ENCODE results near the gene UBXN4. TPM values are rescaled to one million over a fixed set of nuclear protein-coding genes. Genes with fewer than 3 reads are reported as not detected.
A peak's percentile ranks its signal among the peaks of the same experiment; 100 is the strongest.
"Not testable (repeated sequence)": the region's sequence is repeated elsewhere in the genome, so short reads cannot be mapped to it uniquely, and the experiment has no call there.

UBXN4 gene, protein sequence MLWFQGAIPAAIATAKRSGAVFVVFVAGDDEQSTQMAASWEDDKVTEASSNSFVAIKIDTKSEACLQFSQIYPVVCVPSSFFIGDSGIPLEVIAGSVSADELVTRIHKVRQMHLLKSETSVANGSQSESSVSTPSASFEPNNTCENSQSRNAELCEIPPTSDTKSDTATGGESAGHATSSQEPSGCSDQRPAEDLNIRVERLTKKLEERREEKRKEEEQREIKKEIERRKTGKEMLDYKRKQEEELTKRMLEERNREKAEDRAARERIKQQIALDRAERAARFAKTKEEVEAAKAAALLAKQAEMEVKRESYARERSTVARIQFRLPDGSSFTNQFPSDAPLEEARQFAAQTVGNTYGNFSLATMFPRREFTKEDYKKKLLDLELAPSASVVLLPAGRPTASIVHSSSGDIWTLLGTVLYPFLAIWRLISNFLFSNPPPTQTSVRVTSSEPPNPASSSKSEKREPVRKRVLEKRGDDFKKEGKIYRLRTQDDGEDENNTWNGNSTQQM
- 153 TPM for total RNA-seq (ENCODE audit: insufficient read depth, low replicate concordance)

DNA sequence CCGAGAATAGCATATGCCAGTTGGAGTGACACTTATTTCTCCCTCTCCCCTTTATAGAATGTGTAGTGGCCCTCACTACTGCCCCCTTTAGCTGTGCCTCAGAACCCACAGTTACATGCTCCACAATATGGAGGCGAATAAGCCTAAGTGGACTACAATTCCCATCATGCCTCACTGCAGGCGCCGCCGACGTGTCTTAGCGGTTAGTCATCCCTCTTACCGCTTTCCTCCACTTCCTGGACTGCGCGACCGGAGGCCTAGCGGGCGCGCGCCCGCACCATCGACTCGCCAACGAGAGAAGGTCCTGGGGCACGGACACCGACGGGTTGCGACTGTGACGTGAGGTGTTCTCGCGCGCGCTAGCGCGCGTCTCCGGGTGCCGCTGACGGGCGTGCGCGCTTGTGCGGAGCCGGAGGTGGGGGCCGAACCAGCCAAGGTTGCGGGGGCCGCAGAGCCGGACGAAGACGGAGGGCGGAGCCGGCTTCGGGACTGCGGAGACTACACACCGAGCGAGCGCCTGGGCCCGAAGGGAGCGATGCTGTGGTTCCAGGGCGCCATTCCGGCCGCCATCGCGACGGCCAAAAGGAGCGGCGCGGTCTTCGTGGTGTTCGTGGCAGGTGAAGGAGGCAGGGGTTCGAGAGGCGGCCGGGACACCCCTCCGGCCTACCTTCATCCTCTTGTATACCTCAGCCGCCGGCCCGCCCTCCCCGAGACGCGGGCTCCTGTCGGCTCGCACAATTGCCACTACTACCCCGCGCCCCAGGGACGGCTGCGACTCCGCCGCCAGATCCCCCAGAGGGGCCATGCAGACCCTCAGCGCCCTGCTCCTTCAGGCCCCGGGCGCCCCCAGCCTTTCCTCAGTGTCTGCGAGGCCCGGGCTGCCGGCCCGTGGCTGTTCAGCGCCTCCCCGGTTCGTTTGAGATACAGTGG, at the start of gene UBXN4:
TSS of gene UBXN4 (plus strand) at position 461 of the 930 bp plus-strand sequence. CDS start at position 536, 75 bp downstream.
- DNase-seq (ENCODE audit: low spot score), result peak; percentile 99

GRCh38 chr2:135694711-135695110, 46.9 kb upstream of the UBXN4 start:
- DNase-seq (ENCODE audit: low spot score), result no peak

DNA sequence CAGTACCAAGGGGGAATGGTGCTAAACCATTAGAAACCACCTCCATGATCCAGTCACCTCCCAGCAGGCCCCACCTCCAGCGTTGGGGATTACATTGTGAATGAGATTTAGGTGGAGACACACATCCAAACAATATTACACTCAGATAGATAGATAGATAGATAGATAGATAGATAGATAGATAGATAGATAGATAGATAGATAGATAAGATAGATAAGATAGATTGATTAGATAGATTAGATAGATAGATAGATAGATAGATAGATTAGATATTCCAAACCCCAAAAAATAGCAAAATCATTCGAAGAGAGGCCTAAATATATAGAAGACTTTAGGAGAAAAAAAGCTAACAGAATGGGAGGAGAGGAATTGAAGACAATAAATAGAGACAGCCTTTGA, 42.8 kb upstream of the UBXN4 start:
- DNase-seq (ENCODE audit: low spot score), result no peak

- no peak for DNase-seq (ENCODE audit: low spot score)
Observed at GRCh38 chr2:135701442-135701841, 40.2 kb upstream of the UBXN4 start.

GRCh38 chr2:135703300-135703699, 38.4 kb upstream of the UBXN4 start:
- DNase-seq (ENCODE audit: low spot score), result no peak

- not testable (repeated sequence) for DNase-seq (ENCODE audit: low spot score)
Observed at GRCh38 chr2:135704075-135704474, 37.6 kb upstream of the UBXN4 start.

DNA sequence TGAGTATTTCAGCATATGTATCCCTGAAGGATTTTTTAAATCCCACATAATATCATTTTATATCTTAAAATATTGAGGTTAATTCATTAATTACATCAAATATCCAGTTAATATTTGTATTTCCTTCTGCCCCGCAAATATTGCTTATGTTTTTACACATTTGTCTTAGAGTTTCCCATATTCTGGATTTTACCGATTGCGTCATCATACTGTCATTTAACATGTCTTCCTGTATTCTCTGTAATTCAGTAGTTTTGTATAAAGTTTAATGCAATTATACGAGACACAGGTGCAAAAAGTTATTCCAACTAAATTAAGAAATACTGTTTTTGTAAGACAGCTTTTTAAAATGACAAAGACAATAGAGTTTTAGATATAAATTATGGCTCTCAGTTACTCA, 33.5 kb upstream of the UBXN4 start:
- DNase-seq (ENCODE audit: low spot score), result no peak

DNA sequence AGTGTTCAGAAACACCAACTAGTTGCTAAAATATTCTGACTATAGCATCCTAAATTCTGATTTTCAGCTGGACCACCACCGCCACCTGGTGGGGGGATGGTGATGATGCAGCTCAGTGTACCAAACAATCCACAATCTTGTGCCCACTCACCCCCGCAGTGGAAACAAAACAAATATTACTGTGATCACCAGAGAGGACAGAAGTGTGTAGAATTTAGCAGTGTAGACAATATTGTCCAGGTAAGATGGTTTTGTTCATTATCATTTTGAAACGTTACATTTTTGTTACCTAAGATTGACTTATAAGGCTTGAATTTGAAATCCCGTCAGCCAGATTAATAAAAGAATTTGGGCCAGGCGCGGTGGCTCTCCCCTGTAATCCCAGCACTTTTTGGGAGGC, 31.7 kb upstream of the UBXN4 start:
- DNase-seq (ENCODE audit: low spot score), result peak; percentile 47

DNA sequence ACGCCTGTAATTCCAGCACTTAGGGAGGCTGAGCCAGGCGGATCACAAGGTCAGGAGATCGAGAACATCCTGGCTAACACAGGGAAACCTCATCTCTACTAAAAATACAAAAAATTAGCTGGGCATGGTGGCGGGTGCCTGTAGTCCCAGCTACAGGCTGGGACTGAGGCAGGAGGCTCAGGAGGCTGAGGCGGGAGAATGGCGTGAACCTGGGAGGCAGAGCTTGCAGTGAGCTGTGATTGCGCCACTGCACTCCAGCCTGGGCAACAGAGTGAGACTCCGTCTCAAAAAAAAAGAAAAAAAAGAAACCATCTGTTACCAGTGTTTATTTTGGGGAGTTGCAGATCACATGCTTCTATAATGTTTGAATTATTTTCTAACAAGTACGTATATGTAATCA, 26.6 kb upstream of the UBXN4 start:
- not testable (repeated sequence) for DNase-seq (ENCODE audit: low spot score)

GRCh38 chr2:135728064-135728743, 13.5 kb upstream of the UBXN4 start:
- no peak for DNase-seq (ENCODE audit: low spot score)

GRCh38 chr2:135732561-135732960, 9.1 kb upstream of the UBXN4 start:
- DNase-seq (ENCODE audit: low spot score), result no peak

- no peak for DNase-seq (ENCODE audit: low spot score)
Observed at GRCh38 chr2:135733045-135733444, 8.6 kb upstream of the UBXN4 start.

DNA sequence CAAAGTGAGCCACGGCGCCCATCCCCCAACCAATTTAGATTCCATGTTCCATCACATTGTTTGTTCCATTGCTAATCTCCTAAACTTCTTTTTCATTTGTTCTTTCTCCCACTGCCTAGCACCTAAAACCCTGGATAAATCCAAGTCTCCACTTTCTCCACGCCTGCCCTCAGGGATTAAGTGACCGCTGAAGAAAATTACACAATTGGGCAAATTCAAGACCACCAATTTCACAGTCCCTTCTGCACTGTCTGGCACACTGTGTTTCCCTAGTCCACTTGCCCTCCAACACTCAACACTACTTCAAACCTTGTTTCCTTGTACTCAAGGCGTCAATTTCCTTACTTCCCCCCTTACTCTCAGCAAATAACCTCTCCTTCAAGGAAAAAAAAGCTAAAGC, 5.1 kb upstream of the UBXN4 start:
- no peak for DNase-seq (ENCODE audit: low spot score)

DNA sequence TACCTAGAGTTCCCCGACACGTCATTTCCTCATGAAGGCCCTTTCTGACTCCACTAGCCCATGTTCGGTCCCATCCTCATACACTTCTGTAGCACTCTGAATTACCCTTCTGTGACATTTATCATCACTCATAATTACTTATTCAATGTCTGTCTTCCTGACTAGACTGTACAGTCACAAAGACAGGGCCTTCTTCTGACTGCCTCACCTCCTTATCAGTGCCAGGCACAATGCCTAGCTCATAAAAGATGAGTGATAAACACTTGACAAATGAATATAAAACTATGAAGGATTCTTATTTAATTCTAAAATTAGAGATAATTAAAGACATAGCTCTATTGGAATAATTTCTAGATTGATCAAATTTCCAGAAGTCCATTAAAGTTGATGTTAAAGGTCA, 1.4 kb upstream of the UBXN4 start:
- no peak for DNase-seq (ENCODE audit: low spot score)

- no peak for DNase-seq (ENCODE audit: low spot score)
Observed at GRCh38 chr2:135741043-135741394, 636 bp upstream of the UBXN4 start.

DNA sequence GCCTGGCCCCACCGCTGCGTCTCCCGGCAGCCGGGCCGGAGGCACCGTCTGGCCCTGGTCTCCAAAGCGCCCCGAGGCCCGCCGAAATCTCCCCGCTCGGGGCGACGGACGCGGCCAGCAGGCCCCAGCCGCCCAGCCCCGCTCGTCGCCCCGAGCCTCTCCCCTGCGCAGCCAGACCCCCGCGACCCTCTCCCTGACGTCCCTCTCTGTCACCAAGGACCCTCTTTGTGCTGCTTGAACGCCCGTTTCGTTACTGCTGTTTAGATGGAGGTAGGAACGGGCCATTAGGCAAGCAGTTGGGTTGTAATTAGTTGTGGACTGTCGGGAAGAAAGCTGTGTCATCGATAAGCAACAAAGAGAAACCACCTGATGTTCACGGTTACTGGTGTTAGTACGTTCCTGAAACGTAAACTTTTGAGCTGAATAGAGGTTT, 686 bp downstream of the UBXN4 start:
- peak; percentile 61 for DNase-seq (ENCODE audit: low spot score)

DNA sequence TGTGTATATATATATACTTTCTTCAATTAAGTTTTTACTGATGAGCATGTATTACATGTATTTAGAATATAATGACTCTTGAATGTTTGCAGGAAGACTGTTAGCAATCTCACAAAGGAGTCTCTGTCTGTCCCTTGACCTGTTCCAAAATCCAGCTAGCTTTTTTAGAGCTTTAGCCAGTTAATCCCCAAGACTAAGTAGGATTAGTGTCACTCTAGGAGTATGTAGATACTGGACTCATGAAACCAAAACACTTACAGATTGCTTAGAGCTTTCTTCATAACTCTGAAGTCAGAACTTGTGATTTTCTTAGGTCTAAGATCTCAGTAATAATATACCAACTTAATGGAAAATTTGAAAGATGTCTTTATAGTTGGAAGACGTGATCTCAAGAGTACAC, 2.2 kb downstream of the UBXN4 start:
- DNase-seq (ENCODE audit: low spot score), result peak; percentile 75

DNA sequence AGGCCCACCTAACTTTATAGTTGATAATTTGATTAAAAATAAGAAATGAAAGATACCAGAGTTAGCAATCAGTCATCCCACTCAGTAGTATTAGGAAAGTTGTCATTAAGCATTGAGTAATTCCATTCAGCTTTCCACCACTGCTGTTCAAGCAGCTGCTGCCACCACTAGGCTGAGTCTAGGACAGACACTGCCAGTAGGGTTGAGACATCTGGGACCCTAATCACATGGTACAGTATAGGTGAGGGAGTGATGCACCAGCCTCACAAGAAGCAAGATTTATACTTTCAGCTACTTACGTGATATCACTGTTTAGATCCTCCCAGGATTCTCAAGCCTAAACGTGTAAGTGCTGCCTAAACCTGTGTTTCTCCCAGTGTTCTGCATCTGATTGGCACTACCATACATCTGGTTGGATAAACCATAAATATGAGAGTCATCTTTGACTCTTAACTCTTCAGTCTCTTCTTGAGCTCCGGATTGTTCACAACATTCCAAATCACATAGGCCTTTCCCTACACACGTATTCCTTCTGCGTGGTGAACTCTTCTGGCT, 3.2 kb downstream of the UBXN4 start:
- no peak for DNase-seq (ENCODE audit: low spot score)

DNA sequence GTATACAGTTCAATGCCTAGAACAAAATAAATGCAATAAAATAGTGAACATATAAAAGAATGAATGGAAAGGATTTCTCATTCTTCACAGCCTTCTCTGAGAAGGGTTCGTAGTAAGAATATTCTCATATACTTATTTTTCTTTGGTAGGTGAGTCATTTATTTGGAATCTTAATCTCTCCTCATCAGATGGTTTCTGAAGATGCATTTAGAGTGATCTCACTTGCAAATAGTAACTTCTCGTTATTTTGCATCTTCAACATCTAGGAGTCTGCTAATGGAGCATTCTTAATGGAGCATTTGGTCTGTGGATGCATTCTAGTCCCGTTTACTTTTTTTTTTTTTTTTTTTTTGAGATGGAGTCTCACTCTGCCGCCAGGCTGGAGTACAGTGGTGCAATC, 3.9 kb downstream of the UBXN4 start:
- DNase-seq (ENCODE audit: low spot score), result peak; percentile 50

GRCh38 chr2:135755573-135755972, 13.9 kb downstream of the UBXN4 start:
- no peak for DNase-seq (ENCODE audit: low spot score)

DNA sequence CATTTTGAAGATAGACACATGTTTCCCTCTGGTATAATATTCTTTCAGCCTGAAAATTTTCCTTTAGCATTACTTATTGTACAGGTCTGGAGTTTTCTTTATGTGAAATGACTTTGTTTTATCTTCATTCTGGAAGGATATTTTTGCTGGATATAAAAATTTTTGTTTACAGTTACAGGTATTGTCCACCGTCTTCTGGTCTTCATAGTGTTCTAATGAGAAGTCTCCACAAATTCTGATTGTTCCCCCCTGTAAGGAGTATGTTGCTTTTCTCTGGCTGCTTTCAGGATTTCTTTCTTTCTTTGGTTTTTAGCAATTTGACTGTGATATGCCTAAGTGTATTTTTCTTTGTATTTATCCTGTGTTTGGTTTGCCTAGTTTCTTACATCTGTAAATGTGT, 15.0 kb downstream of the UBXN4 start:
- no peak for DNase-seq (ENCODE audit: low spot score)
